HepG2 (cell line): ENCODE measurements around the gene HERC4. TPM values are rescaled to one million over a fixed set of nuclear protein-coding genes. Genes with fewer than 3 reads are reported as not detected.
A peak's percentile ranks its signal among the peaks of the same experiment; 100 is the strongest.

Source experiments
- BHLHE40 ChIP-seq: IDR thresholded peaks from 2 replicates; pipeline ENCODE4 v1.6.1; 2011; ENCODE audit warnings: low read length, improper control_type of control experiment
- CBFB ChIP-seq: sonication (generic); formaldehyde crosslinking; IDR thresholded peaks from 2 replicates; pipeline ENCODE4 v1.4.0; 2020; ENCODE audit warnings: missing genetic modification reagents
- CHD2 ChIP-seq: IDR thresholded peaks from 2 replicates; pipeline ENCODE4 v1.6.1; 2011; ENCODE audit warnings: low read depth, low read length, improper control_type of control experiment
- ELK4 ChIP-seq: sonication (generic); formaldehyde crosslinking; IDR thresholded peaks from 2 replicates; pipeline ENCODE4 v1.9.0; 2021; ENCODE audit warnings: missing genetic modification reagents, borderline replicate concordance
- FOXK1 ChIP-seq: sonication (generic); formaldehyde crosslinking; IDR thresholded peaks from 2 replicates; pipeline ENCODE4 v1.4.0; 2020; ENCODE audit warnings: low read depth, missing genetic modification reagents, borderline replicate concordance
- HCFC1 ChIP-seq: fragments of 150-350 bp; IDR thresholded peaks from 2 replicates; pipeline ENCODE4 v1.6.1; 2014; ENCODE audit warnings: low read depth, low read length
- HOMEZ ChIP-seq: IDR thresholded peaks from 2 replicates; pipeline ENCODE4 v1.6.1; 2016; ENCODE audit warnings: low read depth
- KDM3A ChIP-seq: IDR thresholded peaks from 2 replicates; pipeline ENCODE4 v1.6.1; 2018; ENCODE audit warnings: low read depth, missing compliant biosample characterization
- KDM6A ChIP-seq: IDR thresholded peaks from 2 replicates; pipeline ENCODE4 v1.6.1; 2016; ENCODE audit warnings: low read depth
- MAF1 ChIP-seq: sonication (generic); formaldehyde crosslinking; IDR thresholded peaks from 2 replicates; pipeline ENCODE4 v1.5.0; 2020; ENCODE audit warnings: missing genetic modification reagents, borderline replicate concordance
- MED8 ChIP-seq: sonication (generic); formaldehyde crosslinking; IDR thresholded peaks from 2 replicates; pipeline ENCODE4 v1.8.1; 2023; ENCODE audit warnings: mild to moderate bottlenecking, missing genetic modification reagents; ENCODE audit not compliant: insufficient replicate concordance
- MIER3 ChIP-seq: IDR thresholded peaks from 2 replicates; pipeline ENCODE4 v1.6.1; 2016; ENCODE audit warnings: missing compliant biosample characterization, borderline replicate concordance
- MXD3 ChIP-seq: IDR thresholded peaks from 2 replicates; pipeline ENCODE4 v1.6.1; 2016; ENCODE audit warnings: mild to moderate bottlenecking, missing biosample characterization, missing genetic modification reagents
- NKX3-1 ChIP-seq: sonication (generic); formaldehyde crosslinking; IDR thresholded peaks from 2 replicates; pipeline ENCODE4 v1.5.0; 2020; ENCODE audit warnings: missing genetic modification reagents
- NR2F6 ChIP-seq, 2 experiments: IDR thresholded peaks; 2 replicates each; pipeline ENCODE4 v1.6.1; 2016; ENCODE audit warnings: antibody characterized with exemption in 1 of 2, mild to moderate bottlenecking in 1 of 2
- SIN3A ChIP-seq: IDR thresholded peaks from 2 replicates; pipeline ENCODE4 v1.6.1; 2011; ENCODE audit warnings: low read depth, mild to moderate bottlenecking, control low read depth, low read length, borderline replicate concordance
- SKI ChIP-seq: fragments of 450-650 bp; IDR thresholded peaks from one replicate; pipeline ENCODE4 v1.6.1; 2018; ENCODE audit warnings: mild to moderate bottlenecking; ENCODE audit not compliant: partially characterized antibody
- TGIF2 ChIP-seq: IDR thresholded peaks from 2 replicates; pipeline ENCODE4 v1.6.1; 2016; ENCODE audit warnings: control low read depth, missing compliant biosample characterization
- YEATS2 ChIP-seq: sonication (generic); formaldehyde crosslinking; IDR thresholded peaks from 2 replicates; pipeline ENCODE4 v1.4.0; 2020; ENCODE audit warnings: missing genetic modification reagents, borderline replicate concordance
- ZFP36L1 ChIP-seq: sonication (generic); formaldehyde crosslinking; IDR thresholded peaks from 2 replicates; pipeline ENCODE4 v1.8.0; 2022; ENCODE audit warnings: mild to moderate bottlenecking, missing genetic modification reagents, moderate library complexity
- ZNF275 ChIP-seq: sonication (generic); formaldehyde crosslinking; IDR thresholded peaks from 2 replicates; pipeline ENCODE4 v1.8.0; 2022; ENCODE audit warnings: missing genetic modification reagents, mild to moderate bottlenecking, inconsistent platforms, borderline replicate concordance
- ZNF546 ChIP-seq: sonication (generic); formaldehyde crosslinking; conservative IDR thresholded peaks from 2 replicates; pipeline ENCODE4 v1.8.1; 2023; ENCODE audit warnings: mild to moderate bottlenecking, missing genetic modification reagents
- ZNF580 ChIP-seq: IDR thresholded peaks from 2 replicates; pipeline ENCODE4 v1.6.1; 2016; ENCODE audit warnings: low read depth, borderline replicate concordance
- ZNF619 ChIP-seq: sonication (generic); formaldehyde crosslinking; IDR thresholded peaks from 2 replicates; pipeline ENCODE4 v1.4.0; 2020; ENCODE audit warnings: mild to moderate bottlenecking, missing genetic modification reagents
- polyA plus RNA-seq, 8 experiments: library from polyadenylated mRNA; depleted of rRNA in 3 of 8; stranded (reverse) in 7 of 8; unstranded in 1 of 8; fragments of >200 nt; fragmentation: Illumina TruSeq in 4 of 8; extraction: Trizol in 4 of 8; gene quantifications; 2 replicates each; pipeline versions ENCODE4 v1.2.1 to v1.2.3, GENCODE V29; 2011 to 2016; ENCODE audit warnings: low read depth in 4 of 8, missing spikeins in 1 of 8, mixed read lengths in 1 of 8; ENCODE audit not compliant: insufficient read depth in 1 of 8
- total RNA-seq, 5 experiments: library from RNA; depleted of rRNA; stranded (reverse); fragments of >200 nt; fragmentation: Illumina TruSeq; extraction: Trizol; gene quantifications; 2 replicates each; pipeline ENCODE4 v1.2.3, GENCODE V29; 2016; ENCODE audit warnings: low read depth in 1 of 5

Gene HERC4
- total and polyA plus RNA-seq, 2 of the 13 experiments (the other 11 are each of a cell fraction or from before 2014, with no cell fraction given): 9.8 to 20.2 TPM

GRCh38 chr10:68074775-68075549 lies at the start of gene HERC4 (continued):
- 0 out of 2 replicates have a peak, but pooled peaks have one; percentile 22 for TF ChIP-seq NKX3-1 (CRISPR knock-in tag)
- TF ChIP-seq SKI: peak; percentile 36
- no peak for TF ChIP-seq HCFC1
- TF ChIP-seq CHD2: peak; percentile 62; the same call in 1 of the 2 replicates
- no peak for TF ChIP-seq NR2F6 (IDR thresholded peaks at IDR 0.05)
- TF ChIP-seq NR2F6 (CRISPR knock-in tag; IDR thresholded peaks at IDR 0.05): 0 out of 2 replicates have a peak, but pooled peaks have one; percentile 11
- peak; percentile 63; the same call in 1 of the 2 replicates for TF ChIP-seq MAF1 (CRISPR knock-in tag)
- TF ChIP-seq ZNF275 (CRISPR knock-in tag): peak; percentile 40; the same call in 1 of the 2 replicates
- TF ChIP-seq SIN3A: 0 out of 2 replicates have a peak, but pooled peaks have one; percentile 40
- peak; percentile 33 for TF ChIP-seq MED8 (CRISPR knock-in tag)
- TF ChIP-seq ZNF619 (CRISPR knock-in tag): 0 out of 2 replicates have a peak, but pooled peaks have one; percentile 27
- TF ChIP-seq YEATS2 (CRISPR knock-in tag): peak; percentile 64; the same call in 1 of the 2 replicates
- TF ChIP-seq MIER3 (CRISPR knock-in tag): 0 out of 2 replicates have a peak, but pooled peaks have one; percentile 36
- TF ChIP-seq MXD3 (CRISPR knock-in tag): peak; percentile 51; the same call in 1 of the 2 replicates
- peak; percentile 5; the same call in 1 of the 2 replicates for TF ChIP-seq HOMEZ
- TF ChIP-seq KDM6A: 0 out of 2 replicates have a peak, but pooled peaks have one; percentile 32
- no peak; the same call in 1 of the 2 replicates for TF ChIP-seq CBFB
- TF ChIP-seq TGIF2 (CRISPR knock-in tag): 0 out of 2 replicates have a peak, but pooled peaks have one; percentile 61
- TF ChIP-seq ELK4 (CRISPR knock-in tag): no peak
- TF ChIP-seq FOXK1 (CRISPR knock-in tag): peak; percentile 37; the same call in 1 of the 2 replicates
- peak; percentile 61; the same call in 1 of the 2 replicates for TF ChIP-seq BHLHE40
- TF ChIP-seq ZNF546 (CRISPR knock-in tag): peak; percentile 74
- 0 out of 2 replicates have a peak, but pooled peaks have one; percentile 68 for TF ChIP-seq KDM3A (CRISPR knock-in tag)
- 0 out of 2 replicates have a peak, but pooled peaks have one; percentile 60 for TF ChIP-seq ZFP36L1 (CRISPR knock-in tag)
- no peak; the same call in 1 of the 2 replicates for TF ChIP-seq ZNF580
